GM19463 (cell line): ENCODE measurements around the gene SLC20A1.

Source experiments
- ATAC-seq: cut with Tn5 transposase; IDR thresholded peaks from one replicate; pipeline ENCODE4 v1.9.1; 2021; ENCODE audit warnings: mild to moderate bottlenecking, moderate library complexity; ENCODE audit not compliant: unreplicated experiment

The SLC20A1 gene

DNA sequence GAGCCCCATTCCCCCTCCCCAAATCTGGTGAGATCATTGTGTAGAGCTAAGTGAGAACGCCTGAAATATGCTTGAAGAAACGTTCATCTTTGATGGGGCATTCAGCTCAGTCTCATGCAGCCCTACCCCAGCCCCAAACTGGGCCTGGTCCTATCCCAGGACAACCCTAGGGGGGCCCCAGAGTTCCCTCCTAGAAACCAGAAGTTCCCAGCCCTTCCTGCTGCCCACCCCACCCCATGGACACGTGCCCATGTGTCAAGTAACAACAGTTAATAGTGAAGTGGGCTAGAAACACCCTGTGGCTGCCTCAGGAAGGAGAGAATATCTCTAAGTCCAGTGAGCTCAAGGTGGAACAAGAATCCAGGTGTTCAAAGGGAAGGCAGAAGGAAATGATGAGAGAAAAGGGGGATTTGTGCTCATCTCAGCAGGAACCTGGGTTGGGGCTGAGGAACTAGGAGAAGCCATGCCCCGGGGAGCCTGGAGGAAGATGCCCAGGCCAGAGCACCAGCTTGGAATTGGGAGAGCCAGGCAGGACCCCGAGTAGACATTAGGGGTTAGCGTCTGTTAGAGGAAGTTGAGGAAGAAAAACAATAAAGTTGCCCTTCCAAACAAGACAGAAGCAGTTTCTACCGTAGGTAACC, 20.1 kb upstream of the SLC20A1 start:
- no peak for ATAC-seq

DNA sequence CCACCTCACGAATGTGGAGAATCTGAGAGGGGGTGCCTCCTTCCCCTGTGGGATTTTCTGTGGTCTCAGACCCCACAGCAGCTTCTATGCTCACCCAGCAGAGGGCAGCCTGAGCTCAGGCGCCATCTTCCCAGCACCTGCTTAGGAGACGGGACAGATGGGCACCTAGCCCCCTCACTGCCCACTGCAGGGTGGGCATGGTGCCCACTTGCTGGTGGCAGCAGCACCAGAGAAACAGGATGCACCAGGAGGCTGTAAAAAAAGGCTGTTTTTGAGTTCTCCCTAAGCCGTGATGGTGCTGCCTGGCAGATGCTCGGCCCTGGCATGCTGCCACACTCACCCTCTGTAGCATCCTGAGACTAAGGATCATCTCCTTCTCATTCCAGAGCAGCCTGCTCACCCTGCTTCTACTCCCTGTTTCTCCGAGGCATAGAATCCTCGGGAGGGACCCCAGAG, 19.1 kb upstream of the SLC20A1 start:
- ATAC-seq = peak; percentile 48

DNA sequence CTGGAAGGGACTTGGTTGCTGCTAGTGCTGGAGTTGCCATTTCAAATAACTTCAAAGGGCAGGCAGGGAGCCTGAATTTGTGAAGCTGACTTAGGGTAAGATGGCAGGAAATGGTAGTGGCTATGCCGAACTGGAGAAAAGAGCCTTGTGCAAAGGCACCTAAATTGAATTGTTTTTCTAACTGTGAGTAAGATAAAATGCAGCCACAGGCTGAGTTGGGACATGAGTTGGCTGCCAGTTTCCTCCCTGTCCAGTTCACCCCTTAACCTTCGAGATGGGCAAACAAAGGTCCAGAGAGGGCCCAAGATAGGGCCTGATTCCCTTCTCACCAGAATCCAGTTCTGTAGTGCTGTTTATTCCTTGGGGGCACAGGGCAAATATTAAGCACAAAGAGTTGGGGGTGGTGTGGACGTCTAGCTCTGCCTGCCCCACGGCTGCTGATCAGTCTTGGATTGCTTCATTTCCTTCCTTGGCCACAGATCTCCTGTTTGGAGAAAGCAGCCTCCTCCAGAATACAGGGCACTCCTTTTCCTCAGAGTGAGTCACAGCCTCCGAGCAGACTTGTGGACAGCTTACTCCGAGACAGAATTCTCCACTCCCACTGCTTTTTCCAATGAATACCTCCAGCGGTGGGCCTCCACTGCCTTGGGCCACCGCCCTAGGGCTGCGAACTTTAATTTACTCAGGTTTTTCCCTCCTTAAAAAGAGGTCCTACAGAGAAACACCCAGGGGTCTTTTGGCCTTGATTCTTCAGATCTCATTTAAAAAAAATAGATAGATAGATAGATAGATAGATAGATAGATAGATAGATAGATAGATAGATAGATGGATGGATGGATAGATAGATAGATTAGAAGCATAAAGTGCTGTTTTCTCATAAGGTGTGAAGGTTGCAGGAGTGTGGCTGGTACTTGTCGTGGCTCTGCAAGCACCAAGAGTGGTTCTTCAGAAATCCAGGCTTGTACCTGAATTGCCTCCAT, 18.4 kb upstream of the SLC20A1 start:
- no peak for ATAC-seq

DNA sequence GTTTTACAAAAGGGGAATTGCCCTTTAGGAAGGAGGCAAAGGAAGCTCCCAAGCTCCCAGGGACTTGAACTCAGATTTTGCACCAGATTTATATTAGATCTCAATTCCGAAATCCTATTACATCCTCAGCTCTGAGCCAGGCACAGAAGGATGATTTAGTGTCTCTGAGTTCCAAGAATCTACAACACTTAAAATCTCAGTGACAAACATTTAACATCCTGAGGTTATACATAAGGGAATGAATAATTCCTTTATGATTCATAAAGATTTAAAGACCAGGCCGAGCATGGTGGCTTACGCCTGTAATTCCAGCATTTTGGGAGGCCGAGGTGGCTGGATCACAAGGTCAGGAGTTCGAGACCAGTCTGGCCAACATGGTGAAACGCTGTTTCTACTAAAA, 16.5 kb upstream of the SLC20A1 start:
- no peak for ATAC-seq

DNA sequence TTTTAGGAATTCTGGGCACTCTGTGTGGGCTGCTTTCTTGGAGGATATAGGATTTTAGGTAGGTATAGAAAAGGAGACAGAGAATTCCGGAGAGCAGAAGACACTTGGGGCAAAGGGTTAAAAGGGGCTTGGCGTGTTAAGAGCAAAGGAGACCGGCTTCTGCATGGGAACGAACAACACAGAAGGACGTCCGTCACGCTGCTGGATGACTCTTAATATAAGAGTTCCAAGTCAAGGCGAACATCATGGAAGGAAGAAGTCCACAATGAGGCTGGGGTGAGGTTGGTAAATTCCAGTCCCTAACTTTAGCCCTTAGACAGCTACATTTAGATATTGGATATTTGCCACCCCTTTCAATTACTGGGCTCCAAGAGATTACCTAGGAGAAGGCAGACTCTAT, 15.9 kb upstream of the SLC20A1 start:
- ATAC-seq = no peak

DNA sequence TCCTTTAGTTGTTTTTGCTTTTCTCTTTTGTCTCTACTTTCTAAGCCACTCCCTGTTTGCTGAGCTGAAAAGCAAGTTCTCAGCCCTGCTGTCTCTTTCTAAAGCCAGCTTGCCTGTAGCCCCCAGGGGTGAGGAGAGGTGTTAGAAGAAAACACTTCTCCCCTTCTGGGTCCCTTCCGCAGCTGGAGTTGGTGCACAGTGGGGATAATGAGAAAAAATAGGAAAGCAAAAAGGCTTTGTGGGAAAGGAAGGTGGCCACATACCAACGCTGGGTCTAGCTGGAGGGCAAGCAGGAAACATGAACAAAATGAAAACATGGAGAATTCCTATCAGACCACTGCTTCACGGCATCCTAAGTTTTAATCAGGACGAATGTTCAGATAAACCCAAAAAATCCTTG, 15.5 kb upstream of the SLC20A1 start:
- no peak for ATAC-seq

DNA sequence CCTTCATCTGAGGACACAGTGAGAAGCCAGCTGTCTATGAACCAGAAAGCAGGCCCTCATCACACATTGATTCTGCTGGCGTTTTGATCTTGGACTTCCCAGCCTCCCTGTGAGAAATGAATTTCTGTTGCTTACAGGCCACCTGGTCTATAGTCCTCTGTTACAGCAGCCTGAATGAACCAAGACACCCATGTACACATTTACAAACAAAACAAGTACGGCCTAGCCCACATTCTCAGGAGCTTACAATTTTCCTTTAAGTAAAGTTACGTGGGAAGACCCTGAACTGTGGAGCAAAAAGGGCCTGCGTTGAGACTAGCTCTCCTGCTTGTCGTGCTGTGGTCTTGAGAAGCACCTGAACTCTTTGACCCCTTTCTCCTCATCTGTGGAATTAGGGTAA, 12.0 kb upstream of the SLC20A1 start:
- no peak for ATAC-seq

DNA sequence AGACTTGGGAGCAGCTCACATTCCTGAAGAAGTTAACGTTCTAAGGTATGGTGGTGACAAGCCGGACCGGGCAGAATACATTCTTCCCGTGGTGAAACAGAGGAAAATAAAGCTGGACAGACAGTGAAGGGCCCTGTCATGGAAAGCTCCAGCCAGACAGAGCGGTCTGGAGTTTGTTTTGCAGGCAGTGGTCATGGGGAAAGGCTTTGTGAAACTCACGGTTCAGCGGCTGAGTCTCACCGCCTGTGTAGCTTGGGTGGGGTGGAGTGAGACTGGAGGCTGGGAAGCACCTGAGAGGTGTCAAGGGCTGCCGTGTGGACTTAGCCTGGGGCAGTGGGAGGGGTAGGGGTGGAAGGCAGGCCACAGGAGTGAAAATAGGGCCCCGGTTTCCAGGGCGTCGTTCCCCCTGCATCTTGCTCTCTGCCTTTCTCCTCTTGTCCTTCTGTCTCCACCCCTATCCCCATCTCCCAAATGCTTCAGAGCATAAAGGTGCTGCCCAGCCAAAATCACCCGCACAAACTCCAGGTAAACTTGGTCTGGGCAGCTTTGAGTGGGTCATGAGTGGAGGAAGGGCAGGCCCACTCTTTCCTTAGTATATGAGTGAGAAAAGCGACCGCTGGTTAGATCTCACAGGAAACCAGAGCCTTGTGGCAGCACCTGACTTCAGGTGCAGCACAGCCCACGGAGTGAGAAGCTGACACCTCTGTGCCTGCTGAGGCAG, 11.4 kb upstream of the SLC20A1 start:
- no peak for ATAC-seq

DNA sequence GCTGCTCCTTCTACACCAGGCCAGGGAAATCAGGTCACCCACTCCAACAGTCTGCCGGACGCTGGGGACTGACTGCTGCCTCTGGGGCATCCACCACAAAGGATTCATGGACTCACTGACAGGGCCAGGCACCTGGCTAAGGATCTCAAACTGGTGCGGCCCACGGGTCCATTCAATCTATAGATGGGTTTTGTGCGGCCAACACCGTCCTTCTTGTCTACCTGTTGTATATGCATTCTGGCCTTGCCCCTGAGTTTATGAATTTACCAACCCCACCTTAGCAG, 10.9 kb upstream of the SLC20A1 start:
- ATAC-seq = no peak

DNA sequence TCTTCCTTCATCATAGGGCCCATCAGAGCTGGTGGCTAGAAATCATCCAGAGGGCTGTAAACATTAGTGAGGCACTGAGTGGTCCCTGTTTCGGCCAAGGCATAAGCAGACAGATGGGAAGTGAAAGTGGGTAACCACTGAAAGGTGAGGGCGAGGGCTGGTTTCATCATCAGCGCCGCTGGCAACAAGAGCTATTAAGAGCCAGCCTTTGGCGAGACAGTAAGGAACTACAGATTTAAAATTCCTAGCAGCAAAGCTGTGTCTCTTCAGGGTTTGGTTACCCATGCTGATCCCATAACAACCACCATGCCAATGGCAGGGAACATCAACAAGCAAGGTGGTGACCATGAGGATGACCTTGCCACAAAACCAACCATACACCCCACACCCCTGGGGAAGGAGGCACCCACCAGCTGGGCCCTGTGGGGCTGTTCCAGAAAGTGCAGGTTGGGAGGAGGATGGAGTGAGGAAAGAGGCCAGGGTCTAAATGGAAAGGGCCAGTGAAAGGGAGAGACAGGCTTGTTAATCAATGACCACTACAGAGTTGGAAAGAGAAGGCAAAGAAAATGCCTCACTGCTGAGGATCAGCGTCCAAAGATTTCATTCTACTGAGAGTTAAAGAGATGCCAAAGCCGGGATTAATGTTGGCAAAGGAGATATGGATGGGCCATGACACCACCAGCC, 9.0 kb upstream of the SLC20A1 start:
- ATAC-seq = peak; percentile 96

DNA sequence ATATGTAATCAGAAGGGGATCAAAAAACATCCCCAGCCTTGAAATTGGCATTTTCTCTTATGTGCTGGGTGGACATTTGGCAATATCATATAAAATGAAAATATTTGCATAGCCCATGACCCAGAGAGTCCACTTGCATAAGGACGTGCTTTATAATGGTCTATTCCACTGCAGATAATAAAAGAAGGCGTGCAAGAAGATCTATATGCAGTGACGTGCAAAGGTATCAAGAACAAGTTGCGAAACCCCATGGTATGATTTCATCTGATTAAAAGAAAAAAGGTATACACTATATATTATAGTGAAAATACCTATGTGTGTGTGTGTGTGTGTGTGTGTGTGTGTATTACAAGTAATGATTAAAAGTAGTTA, 8.5 kb upstream of the SLC20A1 start:
- no peak for ATAC-seq

DNA sequence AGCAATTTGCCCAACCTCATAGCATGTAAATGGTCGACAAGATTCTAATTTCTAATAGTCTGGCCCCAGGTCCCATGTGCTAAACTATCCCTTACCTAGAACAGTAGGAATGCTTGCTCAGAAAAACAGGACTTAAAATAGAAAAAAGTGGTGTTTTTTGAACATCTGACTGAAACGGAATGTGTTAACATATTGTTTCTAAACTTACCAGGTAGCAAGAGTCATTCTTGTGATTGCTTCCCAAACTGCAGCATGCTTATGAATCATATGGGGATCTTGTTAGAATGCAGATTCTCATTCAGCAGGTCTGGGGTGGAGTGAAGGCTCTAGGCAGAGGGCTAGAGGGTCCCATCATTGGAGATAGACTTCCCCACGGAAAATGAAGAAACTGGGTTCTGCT, 5.8 kb upstream of the SLC20A1 start:
- ATAC-seq = no peak

DNA sequence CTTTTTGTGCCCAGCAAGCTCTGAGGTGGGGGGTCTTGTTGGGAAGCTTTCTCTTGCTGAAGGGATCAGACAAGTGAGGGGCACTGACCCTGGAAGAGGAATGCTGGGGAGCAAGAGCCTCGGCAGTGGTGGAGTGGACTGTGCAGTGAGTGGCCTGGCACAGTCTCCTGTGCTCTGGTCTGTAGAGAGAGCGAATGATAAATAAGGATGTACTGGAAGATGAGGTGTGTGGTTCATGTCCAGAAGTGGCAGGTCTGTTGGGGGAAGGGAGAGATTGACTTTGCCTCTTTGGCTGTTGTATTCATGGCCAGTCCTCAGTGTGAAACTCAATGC, 5.3 kb upstream of the SLC20A1 start:
- ATAC-seq = no peak

DNA sequence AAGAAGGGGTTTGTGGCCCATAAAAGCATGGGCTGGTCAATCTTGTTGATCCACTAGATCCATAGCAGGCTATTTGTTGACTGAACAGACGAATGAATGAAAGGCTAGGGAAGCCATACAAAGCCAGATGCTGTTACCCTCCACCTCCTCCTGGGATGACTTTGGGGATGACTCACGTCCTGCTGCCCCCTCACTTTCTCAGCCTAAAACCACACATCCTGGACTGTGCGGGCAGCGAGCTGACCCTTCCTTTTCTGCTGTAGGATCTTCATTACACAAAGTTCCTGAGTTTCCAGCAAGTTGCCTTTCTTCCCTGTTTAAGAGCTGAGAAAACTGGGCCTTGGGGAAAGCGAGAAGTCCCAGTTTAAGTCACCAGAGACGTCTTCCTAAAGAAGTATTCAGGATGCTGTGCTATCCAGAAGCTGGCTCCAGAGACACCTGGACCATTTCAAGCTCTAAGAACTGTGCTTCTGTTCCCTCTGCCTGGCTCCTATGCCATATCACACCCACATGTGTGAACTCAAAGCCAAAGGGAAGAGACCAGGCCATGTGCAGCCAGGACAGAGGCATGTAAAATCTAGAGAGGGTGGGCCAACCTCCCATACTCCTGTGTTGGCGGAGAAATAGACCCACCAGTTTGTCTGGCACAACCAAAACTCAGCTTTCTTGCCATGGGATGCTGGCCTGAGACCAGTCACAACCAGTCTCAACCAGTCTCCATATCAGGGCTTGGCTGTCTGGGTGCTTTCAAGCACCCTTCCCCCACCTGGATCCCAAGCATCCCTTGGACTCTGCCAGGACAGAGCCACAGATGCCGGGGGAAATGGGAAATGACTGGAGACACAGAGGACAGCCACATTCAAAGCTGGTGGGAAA, 4.7 kb upstream of the SLC20A1 start:
- no peak for ATAC-seq

DNA sequence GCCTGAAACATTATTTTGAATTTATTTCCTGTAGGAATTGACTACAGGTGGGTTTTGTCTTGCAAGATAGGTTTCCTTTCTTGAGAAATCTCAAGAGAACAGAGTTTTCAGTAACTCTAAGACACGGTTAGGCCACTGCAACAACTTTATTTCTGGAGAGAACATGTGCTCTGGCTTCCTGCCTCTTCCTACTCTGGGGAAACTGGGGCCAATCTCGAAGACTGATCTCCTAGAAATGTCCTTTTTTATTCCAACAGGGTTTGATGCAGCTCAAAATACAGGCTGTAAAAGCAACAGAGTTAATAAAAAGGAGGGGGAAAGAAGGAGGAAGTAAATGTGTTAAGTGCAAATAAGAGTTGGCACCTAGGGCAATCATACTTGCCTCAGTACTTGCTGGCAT, 4.0 kb upstream of the SLC20A1 start:
- ATAC-seq = no peak

DNA sequence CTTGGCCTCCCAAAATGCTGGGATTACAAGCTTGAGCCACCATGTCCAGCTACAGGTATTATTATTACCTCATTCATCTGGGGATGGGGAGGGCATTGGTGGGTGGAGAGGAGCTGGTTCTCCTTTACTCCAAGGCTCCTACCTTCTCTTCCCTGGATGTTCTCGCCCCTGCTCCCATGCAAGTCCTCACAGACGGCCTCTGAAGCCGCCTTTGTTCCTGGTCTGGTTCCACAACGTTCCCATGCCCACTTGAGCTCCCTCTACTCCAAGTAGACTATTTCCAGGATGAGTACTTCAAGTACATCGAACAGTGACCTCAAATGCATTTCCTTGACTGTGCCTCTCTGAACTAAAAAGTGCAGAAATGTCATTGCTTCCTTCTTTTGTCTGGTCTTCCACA, 3.2 kb upstream of the SLC20A1 start:
- ATAC-seq = no peak

DNA sequence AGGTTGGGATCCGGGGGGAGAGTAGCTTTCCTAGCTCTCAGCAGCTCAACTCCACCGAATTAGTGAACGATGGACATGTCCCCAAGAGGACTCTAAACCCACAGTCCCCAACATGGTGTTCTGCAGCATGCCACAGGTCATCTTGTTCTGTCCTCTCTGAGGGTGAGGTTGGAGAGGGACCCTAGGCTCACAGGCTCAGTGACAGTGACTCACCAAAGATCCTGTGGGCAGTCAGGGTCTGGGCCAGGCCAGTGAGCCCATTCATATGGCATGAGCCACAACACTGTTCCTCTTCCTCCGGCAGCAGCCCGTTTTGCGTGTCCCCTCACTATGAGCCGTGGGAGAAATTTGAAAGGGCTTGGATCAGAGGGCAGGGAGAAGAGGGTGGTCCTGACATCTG, 2.8 kb upstream of the SLC20A1 start:
- no peak for ATAC-seq

DNA sequence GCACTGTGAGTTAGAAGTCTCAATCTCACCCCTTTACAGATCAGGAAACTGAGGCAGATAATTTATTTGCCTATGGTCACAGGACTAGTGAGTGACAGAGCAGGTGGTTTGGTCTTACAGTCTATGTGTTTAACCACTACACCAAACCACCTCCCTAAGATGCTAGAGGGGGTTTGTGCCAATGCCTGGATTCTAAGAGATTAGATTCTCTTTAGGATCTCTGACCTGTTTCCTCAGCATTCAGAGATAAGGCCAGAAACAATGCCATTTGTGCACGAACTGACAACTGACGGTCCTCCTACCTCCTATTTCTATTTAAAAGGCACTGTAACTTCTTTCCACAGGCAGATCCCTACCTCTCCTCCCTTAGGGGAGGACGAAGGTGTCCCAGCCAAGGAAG, 2.3 kb upstream of the SLC20A1 start:
- no peak for ATAC-seq

DNA sequence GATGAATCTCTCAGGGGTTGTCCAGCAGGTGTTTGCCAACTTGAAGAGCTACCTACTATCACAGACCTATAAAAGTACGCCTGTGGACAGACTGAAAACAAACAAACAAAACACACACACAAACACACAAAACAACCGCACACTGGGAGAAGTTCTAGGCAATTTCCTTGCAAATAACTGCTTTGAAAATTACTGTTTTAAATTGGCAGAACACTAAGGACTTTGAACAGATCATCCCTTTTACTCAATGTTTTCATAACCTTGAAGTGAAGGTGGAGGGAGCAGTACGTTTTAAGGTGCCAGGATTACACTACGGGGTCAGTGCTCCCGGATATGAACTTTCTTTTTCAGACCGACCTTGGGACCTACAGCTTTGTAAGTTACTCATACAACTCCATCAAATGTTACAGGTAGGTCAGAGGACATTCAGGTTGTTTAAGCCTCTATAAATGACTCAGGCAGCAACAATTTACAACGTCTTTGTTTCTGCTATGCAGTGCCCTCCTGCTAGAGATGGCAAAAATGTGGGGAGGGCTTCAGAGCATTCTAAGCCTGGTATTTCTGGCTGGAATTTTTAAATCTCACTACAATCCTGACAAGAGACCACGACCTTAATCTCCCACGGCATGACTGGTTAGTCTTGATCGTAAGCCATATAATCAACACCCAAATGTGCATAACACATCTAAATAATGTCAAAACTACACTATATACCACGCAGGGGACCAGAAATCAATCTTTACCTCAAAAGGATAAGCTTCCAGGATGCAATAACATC, 1.4 kb upstream of the SLC20A1 start:
- no peak for ATAC-seq

DNA sequence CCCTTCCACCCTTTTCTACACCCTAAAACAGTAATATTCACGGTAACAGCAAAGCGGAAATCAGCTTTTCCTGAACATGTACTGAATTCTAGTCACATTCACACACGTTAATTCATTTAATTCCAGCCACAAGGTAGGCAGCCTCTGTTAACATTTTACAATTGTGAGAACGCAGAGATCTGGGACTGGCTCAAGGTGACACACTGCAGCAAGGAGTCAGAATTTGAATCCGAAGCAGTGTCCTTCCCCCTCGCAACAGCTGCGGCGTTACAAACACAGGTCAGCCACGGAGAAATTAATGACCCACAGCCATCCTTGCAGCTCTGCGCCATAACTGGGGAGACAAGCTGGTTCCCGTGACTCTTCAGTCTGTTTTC, 818 bp upstream of the SLC20A1 start:
- ATAC-seq = no peak
